HG03095 (cell line): ENCODE results near the gene CD200R1.
"Not testable (repeated sequence)": the region's sequence is repeated elsewhere in the genome, so short reads cannot be mapped to it uniquely, and the experiment has no call there.

Experiments used
- ATAC-seq: cut with Tn5 transposase; IDR thresholded peaks from one replicate; pipeline ENCODE4 v1.9.1; 2021; ENCODE audit warnings: moderate library complexity; ENCODE audit not compliant: unreplicated experiment

Gene CD200R1

DNA sequence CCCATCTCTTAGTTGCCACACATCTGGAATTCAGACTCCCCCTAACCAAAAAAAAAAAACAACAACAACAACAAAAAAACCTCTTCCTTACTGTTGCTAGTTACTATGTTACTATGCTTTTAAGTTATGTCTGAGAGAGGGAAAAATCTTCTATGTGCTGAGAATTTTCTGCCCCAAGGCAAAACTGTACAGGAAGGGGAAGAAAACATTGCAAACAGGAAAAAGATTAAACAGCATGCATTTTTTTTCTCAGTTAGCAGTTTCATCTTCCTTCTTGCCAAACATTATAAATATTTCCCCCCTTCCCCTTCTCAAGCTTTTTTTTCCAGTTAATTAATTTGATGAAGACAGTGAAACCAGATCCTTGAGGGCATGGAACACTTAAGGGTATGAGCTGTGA, 1.1 kb upstream of the CD200R1 start:
- ATAC-seq: no peak

DNA sequence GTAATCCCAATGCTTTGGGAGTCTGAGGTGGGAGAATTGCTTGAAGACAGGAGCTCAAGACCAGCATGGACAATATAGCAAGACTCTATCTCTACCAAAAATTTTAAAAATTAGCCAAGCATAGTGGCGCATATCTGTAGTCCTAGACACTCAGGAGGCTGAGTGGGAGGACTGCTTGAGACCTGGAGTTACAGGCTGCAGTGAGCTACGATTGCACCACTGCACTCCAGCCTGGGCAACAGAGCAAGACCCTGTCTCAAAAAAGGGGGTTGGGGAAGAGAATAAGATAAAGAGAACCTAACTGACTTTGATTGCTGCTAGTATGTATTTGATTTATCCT, 755 bp downstream of the CD200R1 start:
- ATAC-seq: no peak

DNA sequence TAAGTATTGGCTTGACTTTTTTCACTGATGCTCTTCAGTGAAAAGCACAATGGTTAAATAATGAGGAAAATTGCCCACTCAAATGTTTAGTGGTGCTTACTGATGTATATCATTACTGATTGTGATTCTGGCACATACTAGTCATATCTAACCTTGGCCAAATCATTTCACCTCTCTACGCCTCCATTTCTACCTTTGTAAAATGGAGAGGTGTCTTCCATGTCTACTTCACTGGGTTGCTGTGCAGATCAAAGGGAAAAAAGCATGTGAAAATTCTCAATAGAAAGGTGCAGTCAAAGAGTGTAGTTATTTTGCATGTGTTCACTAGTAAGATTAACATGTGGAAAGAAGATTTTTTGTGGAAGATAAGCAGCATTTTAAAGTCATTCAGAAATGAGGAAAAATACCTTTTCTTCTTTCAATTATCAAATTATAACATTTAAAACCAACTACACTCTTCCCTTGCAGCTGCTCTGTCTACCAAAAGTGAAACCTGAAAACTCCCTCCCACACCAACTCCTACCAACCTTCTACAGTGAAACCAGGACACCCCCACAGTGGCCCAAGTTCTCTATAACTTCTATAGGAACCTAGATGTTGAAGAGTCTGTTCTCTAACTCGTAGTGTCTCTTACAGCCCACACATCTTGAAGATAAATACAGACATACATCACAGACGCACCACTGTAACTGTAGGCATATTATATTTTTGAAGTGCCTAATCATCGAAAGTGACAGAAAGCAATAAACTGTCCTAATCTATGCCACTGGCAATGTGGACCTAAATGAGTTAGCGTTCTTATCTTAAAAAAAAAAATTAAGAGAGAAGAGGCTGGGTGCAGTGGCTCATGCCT, 1.4 kb downstream of the CD200R1 start:
- peak; percentile 77 for ATAC-seq

DNA sequence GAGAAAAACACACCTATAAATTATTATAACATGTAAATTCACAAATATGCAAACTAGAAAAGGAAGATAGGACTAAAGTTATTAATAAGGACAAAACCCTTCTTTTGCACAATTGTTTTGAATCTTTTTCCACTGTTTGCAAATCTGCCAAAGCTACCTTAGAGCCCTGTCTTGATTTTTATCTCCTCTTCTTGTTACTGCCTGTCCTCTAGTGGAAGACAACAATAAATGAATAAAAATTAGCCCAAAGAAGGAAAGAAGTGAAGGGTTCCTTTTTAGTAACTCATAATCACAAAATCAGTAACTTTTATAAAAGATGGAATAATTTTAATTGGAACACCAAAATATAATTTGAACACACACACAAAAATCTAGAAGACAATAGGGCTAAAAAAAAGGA, 2.7 kb downstream of the CD200R1 start:
- no peak for ATAC-seq

DNA sequence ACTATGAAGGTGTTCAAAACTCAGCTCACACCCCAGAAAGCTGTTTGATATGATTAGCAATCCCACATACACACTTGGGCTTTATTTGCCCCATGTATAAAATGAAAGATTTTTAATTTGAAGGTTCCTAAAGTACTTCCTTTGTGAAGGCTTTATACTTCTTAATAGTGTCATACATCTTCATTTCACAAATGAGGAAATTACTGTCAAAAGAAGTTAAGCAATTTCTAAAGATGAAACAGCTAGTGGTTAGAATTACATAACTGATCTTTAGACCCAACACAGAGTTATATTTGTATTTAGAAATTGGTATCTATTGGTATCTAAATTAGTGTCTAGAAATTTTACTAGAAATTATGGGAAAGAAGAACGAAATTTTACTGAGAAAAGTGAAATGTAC, 7.1 kb downstream of the CD200R1 start:
- ATAC-seq: no peak

DNA sequence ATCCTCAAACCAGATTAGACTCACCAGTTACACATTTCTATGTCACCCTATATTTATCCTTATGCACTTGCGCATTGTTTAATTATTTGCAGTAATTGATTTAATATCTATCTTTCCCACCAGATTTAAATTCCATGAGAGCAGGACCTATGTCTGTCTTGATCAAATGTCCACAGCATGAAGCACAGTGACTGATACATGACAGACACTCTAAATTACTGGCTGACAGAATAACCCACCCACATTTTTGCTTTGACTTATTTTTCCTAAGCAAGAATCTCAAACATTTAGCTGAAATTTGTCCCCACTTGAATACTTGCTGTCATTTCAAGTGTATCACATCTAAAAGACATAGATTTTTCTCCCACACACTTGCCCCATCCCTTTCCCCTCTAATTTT, 7.5 kb downstream of the CD200R1 start:
- no peak for ATAC-seq

DNA sequence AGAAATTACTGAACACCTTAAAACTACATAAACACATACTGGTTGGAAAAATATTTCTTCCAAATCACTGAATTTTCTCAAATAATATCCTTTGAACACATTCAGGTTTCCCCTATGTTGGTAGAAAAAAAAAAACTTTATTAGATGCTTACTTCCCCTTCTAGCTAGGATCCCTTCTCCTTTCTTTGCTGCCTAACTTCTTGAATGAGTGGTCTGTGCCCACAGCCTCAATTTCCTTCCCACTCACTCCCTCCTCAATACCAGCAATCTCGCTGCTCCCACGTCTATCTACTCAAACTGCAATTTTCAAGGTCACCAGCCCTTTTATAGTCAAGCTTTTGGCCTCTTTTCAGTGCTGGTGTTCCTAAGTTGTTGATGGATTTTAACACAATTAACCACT, 8.3 kb downstream of the CD200R1 start:
- no peak for ATAC-seq

DNA sequence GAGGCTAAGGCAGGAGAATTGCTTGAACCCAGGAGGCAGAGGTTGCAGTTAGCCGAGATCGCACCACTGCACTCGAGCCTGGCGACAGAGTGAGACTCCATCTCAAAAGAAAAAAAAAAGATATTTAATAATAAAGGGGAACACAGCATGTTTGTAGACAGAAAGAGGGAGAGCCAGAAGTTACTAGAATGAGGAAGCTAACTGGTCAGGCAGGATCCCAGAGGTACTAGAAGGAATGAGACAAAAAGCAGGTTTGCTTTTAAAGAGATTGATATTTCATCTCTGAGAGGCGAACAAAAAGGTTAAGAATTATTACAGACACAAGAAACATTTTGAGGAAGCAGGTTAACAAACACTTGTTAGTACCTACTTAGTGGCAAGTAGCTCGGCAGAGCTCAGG, 9.2 kb downstream of the CD200R1 start:
- no peak for ATAC-seq

DNA sequence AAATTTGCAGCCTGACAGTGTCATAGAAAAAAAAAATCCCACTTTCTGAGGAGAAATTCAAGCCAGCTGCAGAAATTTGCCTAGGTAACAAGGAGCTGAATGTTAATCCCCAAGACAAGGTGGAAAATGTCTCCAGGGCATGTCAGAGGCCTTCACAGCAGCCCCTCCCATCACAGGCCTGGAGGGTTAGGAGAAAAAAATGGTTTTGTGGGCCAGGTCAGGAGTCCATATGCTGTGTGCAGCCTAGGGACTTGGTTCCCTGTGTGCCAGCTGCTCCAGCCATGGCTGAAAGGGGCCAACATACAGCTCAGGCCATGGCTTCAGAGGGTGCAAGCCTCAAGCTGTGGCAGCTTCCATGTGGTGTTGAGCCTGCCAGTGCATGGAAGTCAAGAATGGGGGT, 11.2 kb downstream of the CD200R1 start:
- no peak for ATAC-seq

DNA sequence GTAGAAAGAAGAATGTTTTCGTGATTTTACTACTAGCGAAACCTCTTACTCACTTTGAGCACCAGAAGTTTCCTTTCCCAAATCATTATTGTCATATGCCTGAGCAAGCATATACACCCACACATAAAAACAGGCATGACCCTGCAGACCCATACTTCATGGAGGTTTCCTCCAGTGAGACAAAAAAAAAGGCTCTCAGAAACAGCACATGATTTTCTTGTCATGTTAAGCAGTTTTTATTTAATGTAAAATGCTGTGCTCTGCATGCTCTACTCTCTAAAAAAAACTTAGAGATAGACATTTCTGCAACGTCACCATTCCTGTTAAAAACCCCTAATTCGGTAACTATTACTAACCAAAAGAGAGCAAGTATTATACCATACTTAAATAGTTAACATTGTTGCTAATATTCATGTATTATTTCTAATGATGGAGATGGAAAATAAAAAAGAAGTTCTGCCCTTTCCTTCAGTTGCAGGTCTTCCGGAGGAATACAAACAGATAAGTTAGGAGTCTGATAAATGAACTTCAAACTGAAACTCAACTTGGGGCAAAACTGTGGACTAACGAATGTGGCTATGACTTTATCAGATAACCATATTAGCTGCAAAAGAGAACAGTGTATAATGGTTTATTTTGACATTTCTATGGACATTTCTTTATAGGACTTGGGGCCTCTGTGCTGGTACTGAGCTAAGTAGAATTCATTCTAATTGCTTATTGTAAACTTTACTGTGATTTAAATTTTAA, 15.9 kb downstream of the CD200R1 start:
- ATAC-seq: peak; percentile 77

DNA sequence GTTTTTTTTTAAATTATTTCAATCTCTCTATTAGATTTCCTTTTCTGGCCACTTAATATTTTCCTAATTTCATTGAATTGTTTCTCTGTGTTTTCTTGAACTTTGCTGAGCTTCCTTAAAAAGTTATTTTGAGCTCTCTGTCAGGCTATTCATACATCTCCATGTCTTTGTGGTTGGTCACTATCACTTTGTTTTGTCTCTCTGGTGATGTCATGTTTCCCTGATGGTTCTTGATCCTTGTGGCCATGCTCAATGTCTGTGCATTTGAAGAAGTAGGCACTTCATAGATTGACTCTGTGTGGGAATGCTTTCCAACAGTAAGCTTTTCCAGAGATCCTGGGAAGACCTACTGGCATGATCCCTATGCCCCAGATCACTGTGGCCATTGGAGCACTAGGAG, 18.6 kb downstream of the CD200R1 start:
- ATAC-seq: no peak

DNA sequence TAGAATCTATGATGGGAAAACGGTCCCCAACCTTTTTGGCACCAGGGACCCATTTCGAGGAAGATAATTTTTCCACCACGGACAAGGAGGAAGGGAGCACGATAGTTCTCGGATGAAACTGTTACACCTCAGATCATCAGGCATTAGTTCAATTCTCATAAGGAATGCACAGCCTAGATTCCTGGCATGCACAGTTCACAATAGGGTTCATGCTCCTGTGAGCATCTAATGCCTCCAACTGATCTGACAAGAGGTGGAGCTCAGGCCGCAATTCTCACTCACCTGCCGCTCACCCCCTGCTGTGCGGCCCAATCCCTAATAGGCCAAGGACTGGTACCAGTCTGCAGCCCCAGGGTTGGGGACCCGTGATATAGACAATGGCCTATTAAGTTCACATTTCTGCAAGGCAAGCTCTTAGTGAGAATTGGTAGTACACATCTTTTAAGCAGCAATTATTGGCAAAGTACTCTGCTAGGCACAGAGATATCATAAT, 26.5 kb downstream of the CD200R1 start:
- ATAC-seq: no peak

DNA sequence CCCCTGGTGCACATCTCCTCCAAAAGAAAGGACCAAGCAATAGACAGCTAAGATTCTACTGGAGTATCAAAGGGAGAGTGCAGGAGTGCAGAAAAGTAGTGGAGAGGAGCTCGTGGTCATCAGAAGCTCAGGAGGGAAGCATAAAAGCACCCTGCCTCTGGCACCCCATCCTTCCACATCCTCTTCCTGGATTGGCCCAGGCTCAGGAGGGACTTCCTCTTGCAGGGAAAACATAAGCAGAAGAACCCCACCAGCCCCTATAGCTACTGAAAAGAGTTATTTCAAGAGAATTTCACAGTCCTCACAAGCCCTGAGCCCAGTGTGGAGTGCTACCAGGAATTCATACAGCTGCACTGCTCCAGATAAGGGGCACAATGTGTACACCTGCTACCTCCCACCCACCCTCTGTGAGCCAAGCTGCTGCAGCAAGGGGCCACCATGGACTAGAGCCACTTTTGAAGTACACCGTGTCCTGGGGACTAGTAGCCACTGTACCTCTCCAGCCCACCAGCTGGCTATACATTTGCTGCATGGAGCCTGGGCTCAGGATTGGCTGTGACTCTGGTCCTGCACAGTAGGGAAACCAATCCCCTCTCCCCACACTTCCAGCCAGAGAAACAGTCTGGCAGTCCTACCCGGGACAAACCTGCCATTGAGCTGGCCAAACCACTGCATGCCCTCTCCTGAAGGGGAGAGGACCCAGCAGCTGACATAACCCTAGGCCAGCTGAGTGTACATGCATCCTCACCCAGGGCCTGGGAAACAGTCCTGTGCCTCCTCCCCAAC, 43.0 kb downstream of the CD200R1 start:
- no peak for ATAC-seq

DNA sequence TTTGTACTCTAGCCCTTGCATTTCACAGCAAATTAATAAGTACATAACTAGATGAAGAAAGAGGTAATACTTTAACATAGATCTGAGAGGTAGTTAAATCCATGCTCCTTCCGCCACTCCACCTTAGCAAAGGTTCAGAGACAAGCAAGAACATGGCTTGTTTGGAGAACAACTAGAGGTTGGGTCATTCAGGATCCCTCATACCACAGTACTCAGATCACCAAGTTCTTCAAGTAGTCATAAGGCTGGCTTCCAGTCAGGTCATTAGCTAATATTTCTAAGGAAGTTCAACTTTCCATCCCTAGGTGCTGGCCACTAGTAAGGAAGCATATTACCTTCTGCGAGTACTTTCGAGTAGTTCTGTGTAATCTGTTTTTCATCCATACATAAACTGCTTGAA, 44.1 kb downstream of the CD200R1 start:
- ATAC-seq: no peak

DNA sequence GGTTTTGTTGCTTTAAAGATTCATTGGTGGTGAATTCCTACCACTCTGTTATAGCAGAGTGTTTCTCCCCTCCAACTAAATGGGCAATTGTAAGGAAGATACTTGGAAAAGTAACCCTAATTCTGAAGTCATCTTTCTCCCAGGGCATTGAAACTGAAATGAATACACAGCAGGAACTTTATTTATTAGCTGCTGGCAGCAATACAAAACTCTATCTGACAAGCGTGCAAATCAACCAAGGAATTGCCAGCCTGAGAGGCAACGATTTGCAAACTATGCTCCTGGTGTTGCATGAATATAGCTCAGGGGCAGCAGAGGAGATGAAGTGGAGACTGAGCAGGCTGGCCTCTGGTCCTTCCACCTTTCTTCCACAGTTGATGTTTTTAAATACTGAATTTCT, 48.9 kb downstream of the CD200R1 start:
- no peak for ATAC-seq

DNA sequence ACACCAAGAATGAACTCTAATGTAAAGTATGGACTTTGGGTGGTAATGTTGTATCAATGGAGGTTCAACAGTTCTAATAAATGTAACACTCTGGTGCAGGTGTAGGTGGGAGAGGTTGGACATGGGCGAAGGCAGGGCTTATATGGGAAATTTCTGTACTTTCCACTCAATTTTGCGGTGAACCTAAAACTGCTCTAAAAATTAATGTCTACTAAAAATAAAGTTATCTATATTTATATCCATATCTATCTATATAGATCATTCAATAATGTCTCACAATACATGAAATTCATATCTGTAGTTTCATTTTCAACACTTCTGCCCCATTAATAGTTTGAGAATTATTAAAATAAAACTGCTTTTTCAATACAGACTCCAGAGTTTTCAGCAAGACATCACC, 49.3 kb downstream of the CD200R1 start:
- ATAC-seq: no peak

DNA sequence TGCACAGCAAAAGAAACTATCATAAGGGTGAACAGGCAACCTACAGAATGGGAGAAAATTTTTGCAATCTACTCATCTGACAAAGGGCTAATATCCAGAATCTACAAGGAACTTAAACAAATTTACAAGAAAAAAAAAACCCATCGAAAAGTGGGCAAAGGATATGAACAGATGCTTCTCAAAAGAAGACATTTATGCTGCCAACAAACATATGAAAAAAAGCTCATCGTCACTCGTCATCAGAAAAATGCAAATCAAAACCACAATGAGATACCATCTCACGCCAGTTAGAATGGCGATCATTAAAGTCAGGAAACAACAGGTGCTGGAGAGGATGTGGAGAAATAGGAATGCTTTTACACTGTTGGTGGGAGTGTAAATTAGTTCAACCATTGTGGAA, 55.4 kb downstream of the CD200R1 start:
- ATAC-seq: not testable (repeated sequence)

DNA sequence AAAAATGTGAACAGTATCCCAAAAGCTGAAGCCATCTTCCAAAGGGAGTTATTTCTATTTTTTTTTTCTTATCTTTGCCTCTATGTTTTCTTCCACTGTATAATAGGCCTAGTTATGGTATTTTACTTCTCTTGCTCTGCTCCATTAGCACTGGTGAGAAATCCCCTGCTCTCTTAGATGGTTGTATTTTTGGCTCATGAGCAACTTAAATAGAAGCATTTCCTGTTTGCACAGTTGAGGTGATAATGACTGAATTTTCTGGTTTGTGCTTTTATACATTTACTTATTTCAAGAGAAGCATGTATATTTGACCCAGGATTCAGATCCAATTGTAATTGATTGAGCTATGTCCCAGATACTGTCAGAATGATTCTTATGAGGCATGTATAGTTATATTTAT, 66.7 kb downstream of the CD200R1 start:
- ATAC-seq: peak; percentile 100

DNA sequence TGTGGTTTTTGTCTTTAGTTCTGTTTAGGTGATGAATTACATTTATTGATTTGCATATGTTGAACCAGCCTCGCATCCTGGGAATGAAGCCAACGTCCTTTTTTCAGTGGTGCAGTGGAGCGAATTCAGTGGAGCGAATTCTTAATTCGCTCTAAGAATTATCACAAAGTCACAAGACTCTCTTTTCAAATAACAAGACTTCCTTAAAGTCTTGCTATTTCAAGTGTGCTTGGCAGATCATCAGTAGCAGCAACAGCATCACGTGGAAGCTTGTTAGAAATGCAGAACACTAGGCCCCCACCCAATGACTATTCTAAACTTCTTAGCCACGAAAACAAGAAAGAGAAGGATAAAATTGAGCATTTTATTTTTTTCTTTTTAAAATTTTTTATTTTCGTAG, 70.1 kb downstream of the CD200R1 start:
- ATAC-seq: no peak

DNA sequence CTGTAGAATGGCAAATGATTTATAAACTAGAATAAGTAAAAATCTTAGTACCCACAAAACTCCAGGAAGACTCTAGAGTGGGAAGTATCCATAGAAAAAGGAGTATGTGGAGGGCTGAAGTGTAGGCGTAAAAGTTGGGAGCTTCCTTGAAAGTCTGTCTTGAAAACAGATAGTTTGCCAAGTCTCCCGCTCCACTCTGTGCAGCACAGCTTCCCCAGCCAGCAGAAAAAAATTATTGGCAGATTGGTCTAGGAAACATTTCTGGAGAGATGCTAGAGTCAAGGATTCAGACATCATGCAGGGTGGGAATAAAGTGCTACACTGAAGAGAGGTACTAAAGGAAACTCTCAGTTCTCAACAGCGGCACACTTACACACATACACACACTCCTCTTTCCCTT, 74.8 kb downstream of the CD200R1 start:
- ATAC-seq: no peak

DNA sequence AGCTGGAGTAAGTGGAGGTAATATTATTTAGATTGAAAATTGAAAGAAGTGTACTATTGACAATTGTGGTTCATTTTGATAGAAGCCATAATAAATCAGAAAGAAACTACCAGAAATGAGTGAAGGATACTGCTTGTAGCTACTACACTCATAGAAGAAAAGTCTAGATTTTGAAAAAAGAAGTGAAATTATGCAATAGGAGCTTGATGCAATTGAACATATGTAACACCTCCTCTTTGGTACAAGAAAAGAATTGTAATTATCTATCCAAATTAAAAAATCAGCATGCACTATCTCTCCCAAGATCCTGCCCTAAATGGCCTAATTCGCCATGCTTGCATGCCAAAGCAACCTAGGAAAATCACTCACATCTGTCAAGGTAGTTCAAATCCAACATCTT, 77.1 kb downstream of the CD200R1 start:
- no peak for ATAC-seq

DNA sequence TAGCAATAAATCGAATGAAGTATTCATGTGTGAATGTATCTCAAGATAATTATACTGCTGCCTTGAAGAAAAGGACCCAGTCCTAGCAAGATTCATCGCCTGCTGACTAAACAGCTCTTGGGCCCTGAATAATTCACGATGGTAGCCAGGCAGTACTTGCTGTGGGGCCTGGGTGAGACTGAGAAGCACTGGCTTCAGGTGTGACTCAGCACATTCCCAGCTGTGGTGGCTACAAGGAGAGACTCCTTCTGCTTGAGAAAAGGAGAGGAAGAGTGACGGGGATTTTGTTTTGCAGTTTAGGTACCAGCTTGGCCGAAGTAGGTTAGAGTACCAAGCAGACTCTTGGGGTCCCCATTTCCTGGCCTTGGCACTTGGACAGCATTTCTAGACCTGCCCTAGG, 80.6 kb downstream of the CD200R1 start:
- no peak for ATAC-seq
